NCI-H2029 (cell line): ENCODE measurements around the gene SLC35E4.
"Not testable (repeated sequence)": the region's sequence is repeated elsewhere in the genome, so short reads cannot be mapped to it uniquely, and the experiment has no call there.

ENCODE experiments used
- DNase-seq: peaks from one replicate; lab custom pipeline; 2025; lab: John Stamatoyannopoulos, UW

The SLC35E4 gene, protein sequence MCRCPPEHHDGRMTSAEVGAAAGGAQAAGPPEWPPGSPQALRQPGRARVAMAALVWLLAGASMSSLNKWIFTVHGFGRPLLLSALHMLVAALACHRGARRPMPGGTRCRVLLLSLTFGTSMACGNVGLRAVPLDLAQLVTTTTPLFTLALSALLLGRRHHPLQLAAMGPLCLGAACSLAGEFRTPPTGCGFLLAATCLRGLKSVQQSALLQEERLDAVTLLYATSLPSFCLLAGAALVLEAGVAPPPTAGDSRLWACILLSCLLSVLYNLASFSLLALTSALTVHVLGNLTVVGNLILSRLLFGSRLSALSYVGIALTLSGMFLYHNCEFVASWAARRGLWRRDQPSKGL

DNA sequence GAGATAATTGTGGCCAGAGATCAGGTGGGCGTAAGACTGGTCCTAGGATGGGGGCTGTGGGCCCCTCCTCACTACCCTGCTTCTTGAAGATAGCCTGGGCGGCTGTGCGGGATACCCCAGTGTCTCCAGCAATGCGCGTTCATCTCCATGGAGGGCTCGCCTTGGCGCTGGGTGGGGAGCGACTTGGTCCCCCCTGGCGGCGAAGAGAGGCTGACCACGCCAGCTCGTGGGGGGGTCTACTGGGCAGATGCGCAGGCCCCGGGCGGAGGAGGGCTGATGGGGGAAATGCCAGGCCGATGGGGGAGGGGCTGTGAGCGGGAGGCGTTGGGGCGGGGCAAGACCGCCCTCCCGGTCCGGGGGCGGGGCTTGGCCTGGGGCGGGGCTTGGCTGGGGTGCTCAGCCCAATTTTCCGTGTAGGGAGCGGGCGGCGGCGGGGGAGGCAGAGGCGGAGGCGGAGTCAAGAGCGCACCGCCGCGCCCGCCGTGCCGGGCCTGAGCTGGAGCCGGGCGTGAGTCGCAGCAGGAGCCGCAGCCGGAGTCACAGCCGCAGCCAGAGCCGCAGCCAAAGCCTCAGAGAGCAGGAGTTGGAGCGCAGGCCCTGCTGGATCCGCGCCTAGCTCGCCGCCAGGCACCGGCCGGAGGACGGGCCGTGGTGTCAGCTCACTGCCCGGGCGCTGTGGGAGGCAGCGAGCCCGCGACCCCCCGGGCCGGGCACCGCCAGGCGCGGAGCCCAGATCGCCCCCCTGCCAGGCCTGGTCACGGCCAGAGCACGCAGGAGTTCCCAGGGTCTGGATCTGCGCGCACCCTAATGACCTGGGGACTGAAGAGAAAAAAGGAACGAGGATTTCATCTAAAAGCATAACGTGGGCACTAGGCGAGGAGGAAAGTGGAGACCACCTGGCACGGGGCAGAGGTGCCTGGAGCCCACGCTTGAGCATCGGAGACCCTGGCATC lies at the start of gene SLC35E4:
Gene SLC35E4, plus strand, starts transcription at position 509 of the 953 bp plus-strand sequence. CDS start 670 bp downstream, outside the sequence.
- peak; percentile 68 for DNase-seq

DNA sequence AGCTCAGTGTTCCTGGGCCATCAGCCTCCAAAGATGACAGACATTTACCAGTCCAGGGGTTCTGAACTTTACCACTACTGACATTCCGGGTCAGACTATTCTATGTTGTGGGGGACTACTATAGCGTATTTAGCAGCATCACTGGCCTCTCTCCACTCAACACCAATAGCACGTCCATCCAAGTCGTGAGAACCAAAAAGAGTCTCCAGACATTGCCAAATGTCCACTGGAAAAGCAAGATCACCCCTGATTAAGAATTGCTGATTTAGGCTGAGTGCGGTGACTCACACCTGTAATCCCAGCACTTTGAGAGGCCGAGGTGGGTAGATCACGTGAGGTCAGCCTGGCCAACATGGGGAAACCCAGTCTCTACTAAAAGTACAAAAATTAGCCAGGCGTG lies 49.2 kb upstream of the SLC35E4 start:
- no peak for DNase-seq

DNA sequence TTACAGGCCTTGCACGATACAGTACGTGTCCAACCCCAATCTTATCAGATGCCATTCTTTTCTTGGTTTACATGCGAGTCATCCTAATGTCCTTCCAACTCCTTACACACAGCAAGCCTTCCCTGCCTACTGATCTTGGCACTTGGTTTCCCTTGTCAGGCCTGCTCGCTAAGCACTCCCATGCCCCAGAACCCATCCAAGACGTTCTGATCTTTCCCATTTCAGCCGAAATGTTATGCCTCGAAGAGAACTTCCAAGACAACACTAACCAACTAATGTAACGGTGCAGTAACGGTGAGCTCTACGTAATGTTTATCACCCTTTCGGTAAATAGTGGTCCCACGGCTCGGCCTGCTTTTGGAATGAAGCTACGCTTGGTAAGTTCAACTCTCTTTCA lies 44.4 kb upstream of the SLC35E4 start:
- DNase-seq = no peak

DNA sequence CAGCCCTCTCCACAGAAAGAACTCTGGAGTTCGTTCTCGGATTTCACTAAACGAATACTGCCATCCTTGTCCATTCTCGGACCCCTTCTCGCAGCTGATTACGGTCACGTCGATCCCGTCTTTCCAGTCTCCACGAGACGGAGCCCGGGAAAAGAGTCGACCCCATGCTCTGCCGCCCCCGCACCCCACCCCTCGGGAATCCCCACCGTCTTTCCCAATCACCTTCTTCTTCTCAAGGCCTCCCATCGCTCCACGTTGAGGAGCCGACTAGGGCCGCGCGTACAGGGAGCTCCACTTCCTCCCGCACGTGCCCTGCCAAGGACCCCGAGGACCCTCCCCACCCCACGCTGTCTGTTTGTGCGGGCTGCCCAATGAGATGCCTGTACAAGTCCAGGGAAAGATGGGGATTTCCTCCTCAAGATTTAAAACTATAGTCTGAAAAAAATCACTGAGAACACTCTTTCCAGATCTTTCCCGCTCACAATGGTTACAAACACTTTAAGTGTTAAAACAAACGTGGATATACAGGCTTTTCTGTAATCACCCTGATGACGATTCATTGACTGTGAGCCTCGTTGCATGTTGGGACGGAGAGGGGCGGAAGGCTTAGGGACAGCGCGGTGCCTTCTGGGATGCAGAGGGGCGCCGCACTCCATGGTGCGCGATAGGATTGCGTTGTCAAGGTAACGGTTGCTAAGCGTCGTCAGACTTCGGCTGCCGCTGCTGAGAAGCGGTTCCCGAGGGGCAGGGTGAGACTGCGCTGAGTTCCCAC lies 43.8 kb upstream of the SLC35E4 start, which contains the start of gene PES1:
Gene PES1, minus strand, starts transcription at position 323 of the 772 bp plus-strand sequence. Its CDS starts 77 bp downstream, at position 246.
- DNase-seq = peak; percentile 97

DNA sequence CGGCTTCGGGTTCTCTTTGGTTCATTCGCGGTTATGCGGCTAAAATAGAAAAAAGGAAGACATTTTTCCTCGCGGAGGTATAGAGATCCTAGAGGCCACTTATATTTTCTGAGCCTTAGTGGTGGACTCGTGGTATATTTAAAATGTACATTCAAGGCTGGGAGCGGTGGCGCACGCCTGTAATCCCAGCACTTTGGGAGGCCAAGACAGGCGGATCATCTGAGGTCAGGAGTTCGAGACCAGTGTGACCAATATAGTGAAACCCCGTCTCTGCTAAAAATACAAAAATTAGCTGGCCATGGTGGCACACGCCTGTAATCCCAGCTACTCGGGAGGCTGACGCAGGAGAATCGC lies 43.2 kb upstream of the SLC35E4 start:
- not testable (repeated sequence) for DNase-seq

DNA sequence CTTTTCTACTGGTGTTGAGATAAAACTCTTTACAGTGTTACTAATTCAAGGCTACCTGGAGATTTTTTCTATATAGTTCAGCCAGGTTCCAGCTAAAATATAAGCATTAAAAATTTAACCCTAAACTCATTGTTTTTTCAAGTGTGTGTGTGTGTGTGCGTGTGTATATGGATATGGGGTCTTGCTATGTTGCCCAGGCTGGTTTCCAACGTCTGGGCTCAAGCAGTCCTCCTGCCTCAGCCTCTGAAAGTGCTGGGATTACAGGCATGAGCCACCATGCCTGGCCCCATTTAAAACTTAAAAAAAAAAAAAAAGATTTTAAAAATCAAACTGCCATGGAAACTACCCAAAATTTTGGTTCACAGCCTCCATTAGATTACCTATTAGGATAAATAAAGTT lies 39.4 kb upstream of the SLC35E4 start:
- DNase-seq = no peak

DNA sequence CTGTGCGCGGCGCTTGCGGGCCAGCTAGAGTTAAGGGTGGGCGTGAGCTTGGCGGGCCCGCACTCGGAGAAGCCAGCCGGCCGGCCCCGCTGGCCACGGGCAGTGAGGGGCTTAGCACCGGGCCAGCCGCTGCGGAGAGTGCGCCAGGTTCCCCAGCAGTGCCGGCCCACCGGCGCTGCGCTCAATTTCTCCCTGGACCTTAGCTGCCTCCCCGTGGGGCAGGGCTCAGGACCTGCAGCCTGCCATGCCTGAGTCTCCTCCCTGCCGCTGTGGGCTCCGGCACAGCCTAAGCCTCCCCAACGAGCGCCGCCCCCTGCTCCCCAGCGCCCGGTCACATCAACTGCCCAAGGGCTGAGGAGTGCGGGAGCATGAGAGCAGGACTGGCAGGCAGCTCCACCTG lies 38.7 kb upstream of the SLC35E4 start:
- no peak for DNase-seq

DNA sequence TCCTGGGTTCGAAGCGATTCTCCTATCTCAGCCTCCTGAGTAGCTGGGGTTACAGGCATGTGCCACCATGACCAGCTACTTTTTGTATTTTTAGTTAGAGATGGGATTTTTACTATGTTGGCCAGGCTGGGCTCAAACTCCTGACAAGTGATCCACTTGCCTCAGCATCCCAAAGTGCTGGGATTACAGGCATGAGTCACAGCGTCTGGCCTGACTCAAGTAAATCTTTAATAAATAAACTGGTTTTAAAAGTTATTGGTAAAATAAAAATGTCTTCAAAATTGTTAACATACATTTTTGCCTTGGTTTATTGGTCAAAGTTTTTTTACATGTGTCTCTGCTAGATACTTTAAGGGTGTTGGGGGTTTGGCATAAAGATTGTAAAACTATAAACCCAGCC lies 36.6 kb upstream of the SLC35E4 start:
- no peak for DNase-seq

DNA sequence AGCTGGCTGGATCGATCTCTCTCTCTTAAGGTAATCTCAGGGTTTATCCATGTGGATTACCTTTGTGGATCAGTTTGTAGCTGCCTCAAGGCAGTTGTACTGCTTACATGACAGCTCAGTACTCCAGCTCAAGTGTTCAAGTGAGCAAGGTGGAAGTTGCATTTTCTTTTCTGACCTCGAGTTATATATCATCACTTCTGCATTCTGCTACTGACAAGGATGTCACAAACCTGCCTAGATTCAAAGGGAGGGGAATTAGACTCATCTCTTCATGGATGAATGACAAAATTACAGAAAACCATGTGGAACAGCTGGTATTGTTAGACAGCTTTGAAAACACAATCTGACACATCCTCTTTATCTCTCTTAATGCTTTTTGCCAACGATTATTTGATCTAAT lies 34.7 kb upstream of the SLC35E4 start:
- DNase-seq = no peak

DNA sequence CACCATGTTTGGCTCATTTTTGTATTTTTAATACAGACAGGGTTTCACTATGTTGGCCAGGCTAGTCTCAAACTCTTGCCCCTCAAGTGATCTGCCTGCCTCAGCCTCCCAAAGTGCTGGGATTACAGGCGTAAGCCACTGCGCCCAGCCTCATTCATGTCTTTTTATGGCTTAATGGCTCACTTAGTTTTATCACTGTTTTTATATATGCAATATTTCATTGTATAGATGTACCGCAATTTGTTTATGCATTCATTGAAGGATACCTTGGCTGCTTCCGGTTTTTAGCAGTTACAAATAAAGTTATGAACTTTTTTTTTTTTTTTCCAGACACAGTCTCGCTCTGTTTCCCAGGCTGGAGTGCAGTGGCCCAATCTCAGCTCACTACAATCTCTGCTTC lies 34.1 kb upstream of the SLC35E4 start:
- DNase-seq = no peak

DNA sequence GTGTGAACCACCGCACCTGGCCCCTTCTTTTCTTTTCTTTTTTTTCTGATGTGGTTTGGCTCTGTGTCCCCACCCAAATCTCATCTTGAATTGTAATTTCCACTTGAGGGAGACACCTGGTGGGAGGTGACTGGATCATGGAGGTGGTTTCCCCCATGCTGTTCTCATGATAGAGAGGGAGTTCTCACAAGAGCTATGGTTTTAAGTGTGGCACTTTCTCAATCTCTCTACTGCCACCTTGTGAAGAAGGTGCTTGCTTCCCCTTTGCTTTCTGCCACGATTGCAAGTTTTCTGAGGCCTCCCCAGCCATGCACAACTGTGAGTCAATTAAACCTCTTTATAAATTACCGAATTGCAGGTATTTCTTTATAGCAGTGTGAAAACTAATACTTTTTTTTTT lies 33.5 kb upstream of the SLC35E4 start:
- no peak for DNase-seq

DNA sequence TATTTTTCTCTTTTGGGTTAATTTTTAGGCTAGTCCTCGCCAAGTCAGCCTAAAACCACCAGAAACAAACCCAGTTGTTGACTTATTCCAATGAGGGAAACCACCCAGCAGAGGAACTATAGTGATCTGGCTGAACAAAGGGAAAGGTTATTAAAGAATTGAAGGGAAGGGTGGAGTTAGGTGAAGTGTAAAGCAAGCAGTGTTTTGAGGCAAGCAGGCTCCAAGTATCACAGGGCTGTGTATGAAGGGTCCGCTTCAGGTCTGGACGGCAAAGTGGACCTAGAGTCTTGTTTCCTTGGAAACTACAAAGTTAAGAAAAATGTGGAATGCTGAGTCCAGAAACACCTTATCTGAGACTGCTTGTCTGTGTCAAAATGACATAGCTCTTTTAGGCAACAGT lies 31.8 kb upstream of the SLC35E4 start:
- no peak for DNase-seq

DNA sequence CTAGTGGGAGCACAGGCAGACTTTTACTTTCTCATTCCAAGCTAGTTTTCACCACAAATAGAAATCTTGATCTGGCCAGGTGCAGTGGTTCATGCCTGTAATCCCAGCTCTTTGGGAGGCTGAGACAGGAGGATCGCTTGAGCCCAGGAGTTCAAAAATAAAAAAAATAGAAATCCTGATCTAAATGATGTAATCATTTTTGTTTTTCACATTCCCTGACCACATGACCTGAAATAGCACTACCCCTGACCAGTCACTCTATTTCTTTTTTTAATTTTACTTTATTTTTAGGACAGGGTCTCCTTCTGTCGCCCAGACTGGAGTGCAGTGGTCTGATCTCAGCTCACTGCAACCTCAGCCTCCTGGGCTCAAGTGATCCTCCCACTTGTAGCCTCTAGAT lies 30.9 kb upstream of the SLC35E4 start:
- no peak for DNase-seq

DNA sequence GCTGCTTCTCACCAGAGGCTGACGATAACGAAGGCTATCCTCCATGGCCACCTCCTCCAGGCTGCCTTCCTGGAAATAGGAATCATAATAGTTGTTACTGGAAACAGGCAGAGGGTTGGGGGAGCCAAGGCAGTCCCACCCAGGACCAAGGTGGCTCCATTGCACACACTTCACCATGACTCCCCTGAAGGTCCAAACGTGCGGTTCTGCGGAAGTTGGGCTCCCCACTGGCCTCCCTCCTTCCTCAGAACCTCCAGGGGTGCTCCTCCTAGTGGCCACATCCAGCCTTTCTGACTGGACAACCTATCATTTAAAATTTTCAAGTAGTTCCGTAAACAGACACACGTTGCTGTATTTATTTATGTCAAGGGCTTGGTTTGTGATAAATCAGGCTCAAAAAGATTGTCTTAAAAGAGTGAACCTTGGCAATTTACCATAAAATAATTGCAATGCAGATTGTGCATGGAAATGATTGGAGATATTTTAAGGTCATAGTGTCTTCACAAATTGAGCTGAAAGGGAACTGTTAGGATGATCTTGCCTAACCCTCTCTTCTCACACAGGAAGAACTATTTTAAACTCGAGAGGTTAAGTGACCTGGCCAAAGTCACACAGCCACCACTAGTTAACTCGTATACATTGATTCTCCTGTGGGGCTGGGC lies 30.0 kb upstream of the SLC35E4 start:
- DNase-seq = peak; percentile 48

DNA sequence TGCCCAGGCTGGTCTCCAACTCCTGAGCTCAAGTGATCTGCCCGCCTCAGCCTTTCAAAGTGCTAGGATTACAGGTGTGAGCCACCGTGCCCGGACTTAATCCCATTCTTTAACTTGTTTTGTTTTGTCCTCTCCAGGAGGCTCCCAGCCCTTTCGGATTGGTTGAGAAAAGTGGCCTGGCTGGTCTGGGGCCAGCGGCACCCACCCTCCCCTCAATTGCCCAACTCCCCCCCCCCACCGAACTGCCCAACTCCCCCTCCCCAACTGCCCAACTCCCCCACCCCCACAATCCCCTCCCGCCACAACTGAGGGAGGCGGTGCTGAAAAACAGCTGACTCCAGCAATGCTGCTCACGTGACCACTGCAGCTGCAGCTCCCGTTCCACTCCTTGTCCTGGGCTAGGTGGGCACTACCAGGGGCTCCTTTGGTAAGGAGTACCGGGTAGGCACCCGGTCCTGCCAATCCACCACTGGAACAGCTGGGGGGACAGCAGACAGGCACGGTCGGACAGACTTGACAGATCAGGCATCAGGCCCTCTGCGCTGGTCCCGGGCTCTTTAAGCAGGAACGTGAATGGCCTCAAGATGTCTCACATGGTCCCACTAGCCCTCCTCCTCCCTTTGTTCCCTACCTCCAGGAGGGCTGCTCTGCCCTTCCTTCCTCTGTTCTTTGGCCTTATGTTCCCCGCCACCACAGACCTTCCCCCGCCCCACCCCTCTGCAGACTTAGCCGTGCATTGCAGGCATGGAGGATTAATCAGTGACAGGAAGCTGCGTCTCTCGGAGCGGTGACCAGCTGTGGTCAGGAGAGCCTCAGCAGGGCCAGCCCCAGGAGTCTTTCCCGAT lies 28.9 kb upstream of the SLC35E4 start, which contains the start of gene TCN2:
Gene TCN2, plus strand, starts transcription at position 720 of the 845 bp plus-strand sequence. CDS start 158 bp downstream, outside the sequence.
- DNase-seq = peak; percentile 58

DNA sequence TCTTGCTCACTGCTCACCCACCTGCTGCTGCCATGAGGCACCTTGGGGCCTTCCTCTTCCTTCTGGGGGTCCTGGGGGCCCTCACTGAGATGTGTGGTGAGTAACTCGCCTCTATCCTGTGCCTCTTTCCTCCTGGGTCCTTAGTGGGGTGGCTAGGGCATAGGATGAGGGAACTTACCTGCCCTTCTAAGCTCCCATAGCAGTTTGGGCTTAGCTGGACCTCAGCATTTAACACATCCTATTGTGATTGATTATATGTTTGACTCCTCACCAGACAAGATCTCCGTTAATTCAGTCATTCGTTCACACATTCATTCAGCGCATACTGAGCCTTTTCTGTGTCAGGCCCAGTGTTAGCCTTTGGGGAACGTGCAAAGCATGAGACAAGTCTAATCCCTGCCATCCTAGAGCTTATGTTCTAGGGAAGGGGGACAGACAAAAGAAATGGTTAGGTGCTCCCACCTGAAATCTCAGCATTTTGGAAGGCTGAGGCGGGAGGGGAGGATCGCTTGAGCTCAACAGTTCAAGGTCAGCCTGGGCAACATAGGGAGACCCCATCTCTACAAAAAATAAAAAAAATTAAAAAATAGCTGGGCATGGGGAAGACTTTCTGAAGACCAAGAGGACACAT lies 28.2 kb upstream of the SLC35E4 start:
- no peak for DNase-seq

DNA sequence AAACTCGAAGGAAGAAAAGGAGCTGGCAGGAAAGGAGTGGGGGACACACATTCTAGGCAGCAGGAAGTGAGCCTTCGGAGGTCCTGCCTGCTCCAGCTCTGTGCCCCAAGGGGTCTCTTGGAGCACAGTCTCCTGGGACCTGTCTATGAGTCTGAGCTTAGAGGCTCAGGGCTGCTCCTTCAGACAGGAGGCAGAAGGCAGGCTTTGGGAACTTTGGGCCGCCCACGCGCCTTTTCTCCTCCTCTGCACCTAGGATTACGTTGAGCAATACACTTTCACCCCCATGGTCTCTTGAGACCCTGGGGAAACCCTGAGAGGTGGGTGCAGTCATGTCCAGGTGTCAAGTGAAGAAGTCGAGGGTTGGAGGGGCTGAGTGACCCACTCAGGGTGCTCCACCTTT lies 27.6 kb upstream of the SLC35E4 start:
- no peak for DNase-seq

DNA sequence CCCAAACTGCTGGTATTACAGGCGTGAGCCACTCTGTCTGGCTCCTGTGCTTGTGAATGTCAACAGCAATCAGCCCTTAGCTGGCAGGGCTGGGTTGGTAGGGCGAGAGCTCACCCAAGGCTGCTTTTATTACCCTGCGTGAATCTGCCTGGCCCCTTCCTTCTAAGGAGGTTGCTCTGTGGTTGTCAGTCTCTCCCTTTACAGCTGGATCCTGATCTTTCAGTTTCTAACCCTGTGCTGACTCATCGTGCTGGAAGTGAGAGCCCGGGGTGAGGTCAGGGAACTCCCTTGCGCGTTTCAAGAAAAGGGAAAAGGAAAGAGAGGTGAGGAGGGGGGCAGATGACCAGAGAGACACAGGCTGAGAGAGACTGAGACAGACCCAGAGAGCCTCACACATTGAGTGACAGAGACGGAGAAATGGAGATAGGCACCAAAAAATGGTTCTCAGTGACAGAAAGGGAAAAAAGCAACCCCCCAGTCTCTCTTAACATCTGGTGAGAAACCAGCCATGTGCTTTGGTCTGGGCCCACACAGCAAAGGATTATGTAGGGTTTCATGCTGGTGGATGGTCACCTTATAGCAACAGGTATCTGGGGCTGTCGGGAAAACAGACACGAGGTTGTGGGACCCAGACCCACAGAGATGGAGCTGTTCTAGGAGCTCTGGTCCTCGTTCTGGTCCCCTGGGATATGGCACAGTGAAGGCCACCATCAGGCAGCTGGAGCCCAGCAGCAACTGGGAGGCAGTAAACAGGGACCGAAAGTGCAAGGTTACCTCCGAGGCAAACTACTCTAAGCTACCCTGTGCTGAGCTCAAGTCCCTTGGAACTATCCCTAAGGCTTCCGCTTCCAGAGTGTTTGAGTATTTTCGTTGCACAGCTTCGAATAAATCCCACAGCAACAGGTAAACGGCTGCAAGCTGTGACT lies 26.1 kb upstream of the SLC35E4 start:
- no peak for DNase-seq

DNA sequence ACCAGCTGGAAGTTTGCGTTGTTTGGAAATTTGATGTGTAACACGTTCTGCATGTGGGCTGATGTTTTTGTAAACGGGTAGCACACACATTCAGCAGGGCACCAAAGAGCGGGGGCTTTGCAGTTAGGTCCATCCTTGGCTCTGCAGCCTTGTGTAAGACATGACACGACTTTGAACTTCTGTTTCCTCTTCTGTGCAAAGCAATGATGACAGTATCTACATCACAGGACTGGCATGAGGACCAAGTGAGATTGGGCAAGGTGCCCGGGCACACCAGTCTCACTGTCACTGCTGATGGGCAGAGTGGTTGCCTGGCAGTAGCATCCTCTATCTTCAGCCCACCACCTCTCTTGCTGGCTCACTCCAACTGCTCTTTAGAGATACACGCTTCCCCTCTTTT lies 25.3 kb upstream of the SLC35E4 start:
- DNase-seq = no peak
